Right forelimb (tissue), 1 donor: ENCODE measurements around the gene HERC5.

Source experiments
- DNase-seq: peaks from one replicate; pipeline ENCODE4 v3.0.0-alpha.2; 2018

The HERC5 gene

GRCh38 chr4:88523325-88524129 lies 66.6 kb downstream of the HERC5 start, which contains the start of gene PYURF:
TSS of gene PYURF (minus strand) at chr4:88523776. CDS start at chr4:88523700, 76 bp downstream.
- peak; percentile 95 for DNase-seq

- no peak for DNase-seq
Observed at GRCh38 chr4:88524171-88524570, 67.3 kb downstream of the HERC5 start.

- DNase-seq = no peak
Observed at GRCh38 chr4:88526221-88526815, 69.4 kb downstream of the HERC5 start.

GRCh38 chr4:88527787-88528186 lies 70.9 kb downstream of the HERC5 start:
- DNase-seq = no peak

GRCh38 chr4:88528861-88529260 lies 71.9 kb downstream of the HERC5 start:
- DNase-seq = no peak

- DNase-seq = no peak
Observed at GRCh38 chr4:88531549-88531948, 74.6 kb downstream of the HERC5 start.

GRCh38 chr4:88533088-88533790 lies 76.3 kb downstream of the HERC5 start:
- no peak for DNase-seq

- DNase-seq = no peak
Observed at GRCh38 chr4:88533937-88534750, 77.2 kb downstream of the HERC5 start.

GRCh38 chr4:88535090-88535755 lies 78.3 kb downstream of the HERC5 start:
- DNase-seq = no peak

- no peak for DNase-seq
Observed at GRCh38 chr4:88537709-88538108, 80.8 kb downstream of the HERC5 start.

GRCh38 chr4:88539322-88540068 lies 82.6 kb downstream of the HERC5 start:
- peak; percentile 45 for DNase-seq

GRCh38 chr4:88549815-88550214 lies 92.9 kb downstream of the HERC5 start:
- DNase-seq = no peak
